Measurements from ENCODE around the gene ZGLP1. TPM values are rescaled to one million over a fixed set of nuclear protein-coding genes. Genes with fewer than 3 reads are reported as not detected.

The ZGLP1 gene
- total RNA-seq, 2 experiments from 2014 or later: 1.0 to 1.4 TPM

GRCh38 chr19:10259162-10259905, 50.3 kb downstream of the ZGLP1 start:
- Mint-ChIP-seq H3K9me3 (no peaks in the 10 kb centered on the region), H3K36me3 (ENCODE audit: low read depth) (peaks cover 35% of the 10 kb centered on the region), H3K4me1 (peaks cover 34% of the 10 kb centered on the region), H3K27me3 (no peaks in the 10 kb centered on the region), H3K4me3 (no peak overlapping the region), H3K27ac (peak overlapping the region; percentile 84)
- POLR2A ChIA-PET: interaction anchor here (0.5 to 3.1 kb wide), 17 partner anchors 8 to 153 kb away, joined by 3 to 46 read pairs (median 4); partner anchors contain the start of genes DNMT1, ICAM1, MRPL4 and TYK2
- peak; percentile 94 for DNase-seq
- CTCF ChIA-PET: interaction anchor here (0.6 to 5.7 kb wide), 46 partner anchors 8 to 233 kb away, joined by 3 to 131 read pairs (median 4); partner anchors contain the start of genes CDC37, EIF3G, ICAM1 and ICAM5

- no peak for DNase-seq
- H3K27ac Mint-ChIP-seq: no peak overlapping the region
- H3K9me3 Mint-ChIP-seq: no peaks in the 10 kb centered on the region
- H3K4me3 Mint-ChIP-seq: no peak overlapping the region
- ChIA-PET POLR2A (interaction anchor here (0.5 to 3.1 kb wide), 11 partner anchors 12 to 147 kb away, joined by 3 to 46 read pairs (median 7); partner anchors contain the start of genes DNMT1, ICAM1 and TYK2), CTCF (interaction anchor here (0.6 to 5.7 kb wide), 37 partner anchors 8 to 234 kb away, joined by 3 to 131 read pairs (median 4); partner anchors contain the start of genes CDC37, EIF3G, ICAM1 and ICAM5)
- peaks cover 42% of the 10 kb centered on the region for H3K36me3 Mint-ChIP-seq (ENCODE audit: low read depth)
- no peaks in the 10 kb centered on the region for H3K27me3 Mint-ChIP-seq
- peaks cover 42% of the 10 kb centered on the region for H3K4me1 Mint-ChIP-seq
These were observed 51.4 kb downstream of the ZGLP1 start for GRCh38 chr19:10258080-10258710.

GRCh38 chr19:10256970-10257615, 52.5 kb downstream of the ZGLP1 start:
- ChIA-PET CTCF (interaction anchor here (2.1 to 5.7 kb wide), 2 partner anchors 129 to 136 kb away, joined by 14 to 131 read pairs; no protein-coding TSS in a partner anchor), POLR2A (interaction anchor here (0.6 to 1.4 kb wide), 2 partner anchors 21 to 139 kb away, joined by 3 read pairs; no protein-coding TSS in a partner anchor)
- no peak overlapping the region for H3K27ac Mint-ChIP-seq
- peaks cover 42% of the 10 kb centered on the region for H3K36me3 Mint-ChIP-seq (ENCODE audit: low read depth)
- no peaks in the 10 kb centered on the region for H3K9me3 Mint-ChIP-seq
- no peak for DNase-seq
- peaks cover 51% of the 10 kb centered on the region for H3K4me1 Mint-ChIP-seq
- H3K4me3 Mint-ChIP-seq: no peak overlapping the region
- no peaks in the 10 kb centered on the region for H3K27me3 Mint-ChIP-seq

- POLR2A ChIA-PET: interaction anchor here (1.4 kb wide), 1 partner anchor 21 kb away, joined by 3 read pairs; no protein-coding TSS in a partner anchor
- Mint-ChIP-seq H3K4me1 (peaks cover 52% of the 10 kb centered on the region), H3K9me3 (no peaks in the 10 kb centered on the region), H3K27ac (no peak overlapping the region), H3K27me3 (no peaks in the 10 kb centered on the region), H3K4me3 (no peak overlapping the region), H3K36me3 (ENCODE audit: low read depth) (peaks cover 42% of the 10 kb centered on the region)
- CTCF ChIA-PET: interaction anchor here (5.7 kb wide), 1 partner anchor 129 kb away, joined by 131 read pairs; no protein-coding TSS in a partner anchor
- no peak for DNase-seq
These were observed 53.1 kb downstream of the ZGLP1 start for GRCh38 chr19:10256551-10256950.

GRCh38 chr19:10255358-10255757, 54.3 kb downstream of the ZGLP1 start:
- Mint-ChIP-seq H3K27me3 (no peaks in the 10 kb centered on the region), H3K36me3 (ENCODE audit: low read depth) (peaks cover 42% of the 10 kb centered on the region), H3K9me3 (no peaks in the 10 kb centered on the region), H3K27ac (no peak overlapping the region), H3K4me3 (no peak overlapping the region), H3K4me1 (peaks cover 51% of the 10 kb centered on the region)
- no peak for DNase-seq
- POLR2A ChIA-PET: interaction anchor here (2.1 kb wide), 1 partner anchor 15 kb away, joined by 6 read pairs; the partner anchor contains the start of gene ICAM1
- CTCF ChIA-PET: interaction anchor here (1.3 kb wide), 1 partner anchor 136 kb away, joined by 4 read pairs; no protein-coding TSS in a partner anchor

Other genes with a start within 250 kb of the ZGLP1 start
- gene SHFL, start 223.5 kb downstream of the ZGLP1 start, total RNA-seq: 100 to 1,000 TPM; 103 to 108 TPM
- 1 to 10 TPM; 2.4 TPM for gene ANGPTL6, start 207.1 kb downstream of the ZGLP1 start, total RNA-seq
- gene PPAN, start 203.5 kb downstream of the ZGLP1 start, total RNA-seq: 10 to 100 TPM; 74.3 to 75.6 TPM
- gene P2RY11, start 198.1 kb downstream of the ZGLP1 start, total RNA-seq: 10 to 100 TPM; 33.2 to 33.5 TPM
- 100 to 1,000 TPM; 202 to 203 TPM for gene EIF3G, start 189.9 kb downstream of the ZGLP1 start, total RNA-seq
- 100 to 1,000 TPM; 314 to 331 TPM for gene DNMT1, start 114.9 kb downstream of the ZGLP1 start, total RNA-seq
- 10 to 100 TPM in 1 of 2 experiments, 1 to 10 TPM in 1; 9.5 to 10.6 TPM for gene S1PR2, start 78.5 kb downstream of the ZGLP1 start, total RNA-seq
- gene MRPL4, start 57.6 kb downstream of the ZGLP1 start, total RNA-seq: 10 to 100 TPM; 55.4 to 58.6 TPM
- gene ICAM1, start 38.7 kb downstream of the ZGLP1 start, total RNA-seq: 10 to 100 TPM; 23.8 to 24.3 TPM
- 1 to 10 TPM; 1.5 to 2.0 TPM for gene ICAM4, start 22.9 kb downstream of the ZGLP1 start, total RNA-seq
- 1 to 10 TPM in 1 of 2 experiments, under 1 TPM in 1; 0.53 to 1.1 TPM for gene ICAM5, start 19.9 kb downstream of the ZGLP1 start, total RNA-seq
- gene FDX2, start 6.2 kb upstream of the ZGLP1 start, total RNA-seq: 1 to 10 TPM; 3.5 to 3.7 TPM
- 10 to 100 TPM; 62.1 to 68.6 TPM for gene RAVER1, start 23.7 kb upstream of the ZGLP1 start, total RNA-seq
- gene ICAM3, start 29.8 kb upstream of the ZGLP1 start, total RNA-seq: 100 to 1,000 TPM; 223 to 237 TPM
- gene TYK2, start 70.8 kb upstream of the ZGLP1 start, total RNA-seq: 100 to 1,000 TPM; 226 to 243 TPM
- gene CDC37, start 93.7 kb upstream of the ZGLP1 start, total RNA-seq: 100 to 1,000 TPM; 239 to 244 TPM
- 10 to 100 TPM; 56.2 to 58.1 TPM for gene PDE4A, start 110.7 kb upstream of the ZGLP1 start, total RNA-seq
- gene KEAP1, start 193.5 kb upstream of the ZGLP1 start, total RNA-seq: 100 to 1,000 TPM in 1 of 2 experiments, 10 to 100 TPM in 1; 97.1 to 103 TPM
- under 1 TPM; 0.63 to 0.68 TPM for gene S1PR5, start 207.6 kb upstream of the ZGLP1 start, total RNA-seq
- gene ATG4D, start 234.1 kb upstream of the ZGLP1 start, total RNA-seq: 10 to 100 TPM; 38.1 to 39.2 TPM

All from activated CD4-positive, alpha-beta memory T cell treated with anti-CD3 and anti-CD28 coated beads, Interleukin-2, amount 10 ng/mL, durations not matched to agents 7 days and 5 days (primary cell).